A549 (cell line): Measurements from ENCODE around the gene PRR5L. TPM values are rescaled to one million over a fixed set of nuclear protein-coding genes. Genes with fewer than 3 reads are reported as not detected.
"Not testable (repeated sequence)": the region's sequence is repeated elsewhere in the genome, so short reads cannot be mapped to it uniquely, and the experiment has no call there.

Experiments used
- ATAC-seq, 2 experiments: fragments of 200-7000 bp in 1 of 2; fragments of >200 bp in 1 of 2; cut with Nextera tagmentation in 1 of 2; cut with Tn5 transposase in 1 of 2; 3 replicates each; pipeline versions ENCODE4 v1.8.0 to v1.9.1; 2018 to 2020; ENCODE audit warnings: mild to moderate bottlenecking in 1 of 2, moderate library complexity in 1 of 2
- CTCF ChIA-PET: fragments of 300-600 bp; sonication (Branson Sonifier 250); formaldehyde crosslinking; extraction: SDS; loops from one replicate; lab custom pipeline; 2021; ENCODE audit warnings: antibody characterized with exemption, inconsistent platforms; lab: Yijun Ruan, JAX
- POLR2A ChIA-PET: fragments of 350-600 bp; formaldehyde crosslinking; extraction: SDS; loops from one replicate; lab custom pipeline; 2021; ENCODE audit warnings: antibody characterized with exemption, inconsistent platforms; lab: Yijun Ruan, JAX
- DNase-seq, 2 experiments: peaks; one replicate each; pipeline versions ENCODE4 v3.0.0 to v3.0.0-alpha.2; 2011 to 2016; ENCODE audit warnings: low read depth in 1 of 2, low spot score in 1 of 2
- FAIRE-seq: peaks from 2 replicates; lab custom pipeline; 2011; peaks lifted over from hg19 to GRCh38; lab: Jason Lieb, UNC
- H3K27ac ChIP-seq, 2 experiments: fragments of >200 bp; sonication (Bioruptor Twin); formaldehyde crosslinking; 3 replicates each; pipeline ENCODE4 v1.5.1; 2016 to 2017
- H3K4me1 ChIP-seq: fragments of >200 bp; sonication (Bioruptor Twin); formaldehyde crosslinking; 3 replicates; pipeline ENCODE4 v1.6.1; 2016
- H3K4me2 ChIP-seq: fragments of >200 bp; sonication (Bioruptor Twin); formaldehyde crosslinking; 3 replicates; pipeline ENCODE4 v1.6.1; 2016
- H3K4me3 ChIP-seq: fragments of >200 bp; sonication (Bioruptor Twin); formaldehyde crosslinking; 3 replicates; pipeline ENCODE4 v1.5.1; 2016
- H3K9me3 ChIP-seq: fragments of >200 bp; sonication (Bioruptor Twin); formaldehyde crosslinking; 3 replicates; pipeline ENCODE4 v1.6.1; 2016
- BCL3 ChIP-seq: fragments of >200 bp; sonication (Bioruptor Twin); formaldehyde crosslinking; IDR thresholded peaks from 3 replicates; pipeline ENCODE4 v1.6.1; 2016
- CBX8 ChIP-seq: fragments of 200-600 bp; sonication (generic); IDR thresholded peaks from 2 replicates; pipeline ENCODE4 v1.6.1; 2016
- CTCF ChIP-seq: fragments of >200 bp; sonication (Bioruptor Twin); formaldehyde crosslinking; IDR thresholded peaks from 3 replicates; pipeline ENCODE4 v1.5.1; 2016
- FOSB ChIP-seq: fragments of 250-450 bp; sonication (Bioruptor Pico); IDR thresholded peaks from 2 replicates; pipeline ENCODE4 v1.5.0; 2020; ENCODE audit warnings: mild to moderate bottlenecking, moderate library complexity
- FOXS1 ChIP-seq: fragments of 250-450 bp; sonication (Bioruptor Pico); IDR thresholded peaks from 2 replicates; pipeline ENCODE4 v1.5.0; 2020; ENCODE audit warnings: mild to moderate bottlenecking, moderate library complexity
- GATA3 ChIP-seq: IDR thresholded peaks from 2 replicates; pipeline ENCODE4 v1.6.1; 2012; ENCODE audit warnings: borderline replicate concordance
- KDM5A ChIP-seq: fragments of 200-600 bp; sonication (generic); IDR thresholded peaks from 2 replicates; pipeline ENCODE4 v1.6.1; 2016; ENCODE audit warnings: antibody characterized with exemption, mild to moderate bottlenecking
- MYC ChIP-seq: IDR thresholded peaks from 2 replicates; pipeline ENCODE4 v1.6.1; 2012; ENCODE audit warnings: mild to moderate bottlenecking, inconsistent platforms, low read length, improper control_type of control experiment, borderline replicate concordance
- PHF8 ChIP-seq: fragments of 200-600 bp; sonication (generic); IDR thresholded peaks from 2 replicates; pipeline ENCODE4 v1.6.1; 2016; ENCODE audit warnings: low read depth, mild to moderate bottlenecking, antibody characterized with exemption, moderate library complexity, borderline replicate concordance
- POLR2A ChIP-seq: IDR thresholded peaks from 2 replicates; pipeline ENCODE4 v1.6.1; 2012; ENCODE audit warnings: mild to moderate bottlenecking, low read length
- SREBF2 ChIP-seq: fragments of 450-650 bp; IDR thresholded peaks from 2 replicates; pipeline ENCODE4 v1.6.1; 2014; ENCODE audit warnings: mild to moderate bottlenecking, moderate library complexity
- USF2 ChIP-seq: fragments of 450-650 bp; IDR thresholded peaks from 2 replicates; pipeline ENCODE4 v1.6.1; 2014; ENCODE audit warnings: antibody characterized with exemption
- ZC3H11A ChIP-seq: fragments of 450-650 bp; IDR thresholded peaks from 2 replicates; pipeline ENCODE4 v1.6.1; 2014; ENCODE audit warnings: antibody characterized with exemption, mild to moderate bottlenecking
- WGBS: methylation state at CpG from one replicate; pipeline ENCODE4 v1.1.6; 2017; ENCODE audit errors: missing lambda C conversion rate; 5-methylcytosine and 5-hydroxymethylcytosine counted together
- polyA plus RNA-seq, 4 experiments: library from polyadenylated mRNA; depleted of rRNA in 3 of 4; stranded (reverse); fragments of >200 nt; fragmentation: RNase III in 1 of 4; extraction: RNeasy Plus Mini Kit Qiagen cat#74134 plus additional on column Dnase treatment in 1 of 4; gene quantifications; 2 replicates in 3 of 4; 3 replicates in 1 of 4; pipeline ENCODE4 v1.2.3, GENCODE V29; 2011 to 2017

The PRR5L gene
- polyA plus RNA-seq, 2 of the 4 experiments (the other 2 are of a cell fraction): 6.9 to 12.1 TPM

- TF ChIP-seq GATA3: peak; percentile 16; the same call in 1 of the 2 replicates
- TF ChIP-seq PHF8: peak; percentile 99
- TF ChIP-seq FOSB (CRISPR knock-in tag): no peak
- TF ChIP-seq ZC3H11A: no peak
- no peak for TF ChIP-seq SREBF2
- TF ChIP-seq CBX8: no peak
- TF ChIP-seq MYC: peak; percentile 56; the same call in 1 of the 2 replicates
- TF ChIP-seq CTCF: peak; percentile 83
- TF ChIP-seq BCL3: peak; percentile 84; the same call in 1 of the 3 replicates
- TF ChIP-seq KDM5A: peak; percentile 49; the same call in 1 of the 2 replicates
Measured at GRCh38 chr11:36509694-36510593, 213.9 kb downstream of the PRR5L start, which contains the start of gene TRAF6 (continued).

- CTCF ChIA-PET: interaction anchor here (0.6 to 3.0 kb wide), 15 partner anchors 8 to 236 kb away, joined by 3 to 16 read pairs (median 3); no protein-coding TSS in a partner anchor
- FAIRE-seq (no peak), ATAC-seq (peak in 1 of 2 experiments; percentile 56; a peak in 2 of 6 replicates), DNase-seq (peak in 1 of 2 experiments; percentile 14)
- TF ChIP-seq CTCF (no peak), KDM5A (no peak), BCL3 (no peak), POLR2A (no peak), FOSB (CRISPR knock-in tag) (no peak), USF2 (no peak), FOXS1 (CRISPR knock-in tag) (no peak)
- Histone ChIP-seq H3K27ac (peak overlapping the region; percentile 89 to 93), H3K4me3 (peak overlapping the region; percentile 70), H3K4me2 (peak overlapping the region; percentile 70), H3K4me1 (peaks cover 11% of the 10 kb centered on the region), H3K9me3 (no peaks in the 10 kb centered on the region)
- WGBS: 10% methylated on average over 8 of the region's 8 CpGs
- POLR2A ChIA-PET: interaction anchor here (0.6 to 1.4 kb wide), 3 partner anchors 10 to 361 kb away, joined by 3 to 4 read pairs (median 3); no protein-coding TSS in a partner anchor
Measured at GRCh38 chr11:36510594-36510942, 214.5 kb downstream of the PRR5L start.

- not testable (repeated sequence) for FAIRE-seq, ATAC-seq, DNase-seq, H3K4me3 ChIP-seq, H3K27ac ChIP-seq, H3K9me3 ChIP-seq
- ChIA-PET CTCF (interaction anchor here (0.6 to 3.0 kb wide), 14 partner anchors 8 to 236 kb away, joined by 3 to 16 read pairs (median 3); no protein-coding TSS in a partner anchor), POLR2A (interaction anchor here (0.9 to 1.4 kb wide), 2 partner anchors 11 to 30 kb away, joined by 3 to 4 read pairs; no protein-coding TSS in a partner anchor)
- Histone ChIP-seq H3K4me2 (peak overlapping the region; percentile 70), H3K4me1 (peaks cover 11% of the 10 kb centered on the region)
- 72% methylated on average over 2 of the region's 2 CpGs for WGBS
Measured at GRCh38 chr11:36511062-36511461, 215.0 kb downstream of the PRR5L start.
